Stimulated activated CD4-positive, alpha-beta T cell treated with anti-CD3 and anti-CD28 coated beads, Interleukin-1b, Interleukin-23, amount 100 ng/mL, for 24 hours (primary cell): ENCODE results near the gene FERMT1.
"Not testable (repeated sequence)": the region's sequence is repeated elsewhere in the genome, so short reads cannot be mapped to it uniquely, and the experiment has no call there.

Experiments used
- DNase-seq, 4 experiments: peaks; one replicate each; pipeline ENCODE4 v3.0.0-alpha.2; 2020; ENCODE audit warnings: low read depth in 4 of 4, low spot score in 1 of 4

The FERMT1 gene

DNA sequence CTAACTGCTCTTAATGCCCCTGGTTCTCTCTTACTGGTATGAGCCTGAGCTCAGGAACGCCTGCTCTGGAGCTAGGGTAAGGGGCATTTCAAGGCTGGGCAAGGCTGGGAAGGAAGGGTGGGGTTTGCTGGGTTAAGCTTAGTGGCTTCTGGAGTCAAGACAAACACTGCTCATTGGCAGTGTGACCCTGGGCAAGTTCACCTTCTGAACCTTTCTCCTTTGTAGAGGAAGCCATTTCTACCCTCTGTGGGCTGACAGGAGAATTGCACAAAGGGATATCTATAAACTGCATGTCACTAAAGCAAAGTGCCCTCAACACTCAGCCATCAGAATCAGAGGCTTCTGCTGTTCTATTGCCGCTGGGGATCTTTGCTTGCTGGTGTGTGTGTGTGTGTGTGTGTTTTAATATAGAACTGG lies 48.7 kb downstream of the FERMT1 start:
- DNase-seq: no peak

DNA sequence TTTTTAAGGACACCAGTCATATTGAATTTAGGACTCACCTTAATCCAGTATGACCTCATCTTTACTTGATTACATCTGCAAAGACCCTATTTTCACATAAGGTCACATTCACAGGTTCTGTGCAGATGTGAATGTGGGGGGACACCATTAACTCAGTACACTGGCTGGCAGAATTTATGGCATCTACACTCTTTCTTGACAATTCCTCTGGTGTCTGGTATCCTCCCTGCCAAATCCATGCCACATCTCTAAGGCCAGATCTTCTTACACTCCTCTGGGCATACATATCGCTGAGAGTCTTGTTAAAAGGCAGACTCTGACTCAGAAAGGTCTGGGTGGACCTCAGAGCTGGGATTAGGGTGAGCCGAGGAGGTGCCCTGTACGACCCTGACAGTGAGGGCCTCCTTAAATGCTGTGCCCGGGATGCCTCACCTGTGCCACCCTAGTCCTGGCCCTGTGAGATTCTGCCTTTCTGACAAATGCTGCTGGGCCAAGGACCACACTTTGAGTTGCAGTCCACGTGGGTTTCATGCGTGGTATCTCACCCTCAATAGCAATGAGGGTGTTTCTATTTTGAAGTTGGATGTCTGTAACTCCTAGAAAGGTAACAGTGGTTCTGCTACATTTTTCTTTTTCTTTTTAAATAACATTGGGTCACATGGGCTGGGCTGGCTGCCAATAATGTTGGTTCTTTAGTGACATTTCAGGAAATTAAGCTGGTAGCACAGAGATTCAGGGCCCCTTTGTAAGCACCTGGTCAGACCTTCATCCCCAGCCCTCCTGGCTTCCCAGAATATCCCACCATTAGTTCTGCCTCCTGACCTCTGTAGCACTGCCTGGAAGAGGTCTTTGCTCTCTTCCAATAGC lies 51.8 kb downstream of the FERMT1 start:
- no peak for DNase-seq

DNA sequence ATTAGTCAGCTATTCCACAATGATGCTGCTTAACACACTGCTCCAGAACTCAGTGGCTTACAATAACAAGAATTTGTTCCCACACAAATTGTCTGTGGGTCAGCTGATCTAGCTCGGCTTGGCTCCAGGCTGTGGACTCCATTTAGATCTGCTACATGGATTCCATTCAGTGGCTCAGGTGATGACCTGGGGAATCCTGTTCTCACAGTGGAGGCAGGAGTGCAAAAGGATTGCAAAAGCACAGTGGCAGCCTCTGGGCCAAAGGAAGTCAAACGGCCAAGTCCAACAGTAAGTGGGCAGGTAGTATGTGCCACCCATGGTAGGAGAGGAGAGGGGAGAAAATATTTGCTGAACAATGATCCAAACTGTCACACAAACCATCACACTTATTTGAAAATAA lies 53.2 kb downstream of the FERMT1 start:
- DNase-seq: no peak

DNA sequence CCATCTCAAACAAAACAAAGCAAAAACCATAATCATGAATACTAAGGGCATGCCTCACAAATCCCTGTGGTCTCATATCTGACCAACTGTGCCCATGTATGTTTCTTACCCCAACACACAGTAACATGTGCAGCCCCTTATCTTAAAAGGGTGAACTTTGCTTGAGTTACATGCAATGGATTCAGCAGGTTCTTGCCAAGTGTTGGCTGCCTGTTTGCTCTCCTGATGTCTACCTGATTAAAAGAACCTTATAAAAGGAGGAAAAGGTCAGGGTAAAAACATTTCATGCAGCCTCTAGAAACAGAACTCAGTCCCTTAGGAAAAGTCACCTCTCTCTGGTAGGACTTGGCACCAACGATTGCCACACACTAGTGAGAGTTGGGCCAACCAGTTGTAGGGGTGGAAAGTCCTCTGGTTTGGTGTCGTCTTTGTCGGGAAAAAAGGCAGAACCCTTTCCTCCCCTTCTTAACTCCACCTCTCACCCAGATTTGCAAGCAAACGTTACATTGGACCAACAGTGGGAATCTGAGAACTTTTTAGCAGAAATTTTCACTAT lies 55.0 kb downstream of the FERMT1 start:
- no peak for DNase-seq

DNA sequence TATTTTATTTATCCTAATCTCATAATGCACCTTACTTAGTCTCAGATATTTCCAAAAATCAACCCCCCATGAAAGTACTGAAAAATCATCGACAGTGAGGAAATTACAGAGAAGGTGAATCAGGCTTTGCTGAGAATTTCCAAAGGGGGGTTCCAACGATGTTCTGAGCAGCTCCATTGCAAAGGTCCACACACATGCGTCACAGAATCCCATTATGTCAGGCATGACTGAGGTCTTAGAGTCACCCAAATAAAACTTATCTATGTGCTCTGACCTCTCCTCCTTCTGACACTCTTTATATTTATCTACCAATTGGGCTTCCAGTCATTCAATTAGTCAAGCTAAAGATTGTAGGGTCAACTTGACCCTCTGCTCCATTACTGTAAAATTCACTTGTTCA lies 56.2 kb downstream of the FERMT1 start:
- no peak for DNase-seq

DNA sequence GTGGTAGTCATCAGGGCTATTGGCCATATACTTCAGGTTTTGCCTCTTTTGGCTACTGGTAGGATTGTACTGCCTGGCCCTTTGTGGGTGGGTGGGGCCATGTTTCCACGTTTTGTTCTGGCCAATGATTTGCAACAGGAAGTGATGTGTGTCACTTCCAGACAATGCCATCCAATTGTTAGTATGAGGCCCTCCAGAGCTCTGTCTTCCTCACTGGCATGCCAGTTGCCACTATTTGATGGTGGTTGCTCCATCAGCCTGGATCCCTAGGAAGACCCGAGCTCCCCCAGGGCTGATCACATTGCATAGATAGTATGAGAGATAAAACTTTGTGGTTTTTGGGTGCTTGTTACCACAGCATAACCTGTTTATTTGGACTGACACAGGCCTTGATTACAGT lies 61.3 kb downstream of the FERMT1 start:
- DNase-seq: no peak

DNA sequence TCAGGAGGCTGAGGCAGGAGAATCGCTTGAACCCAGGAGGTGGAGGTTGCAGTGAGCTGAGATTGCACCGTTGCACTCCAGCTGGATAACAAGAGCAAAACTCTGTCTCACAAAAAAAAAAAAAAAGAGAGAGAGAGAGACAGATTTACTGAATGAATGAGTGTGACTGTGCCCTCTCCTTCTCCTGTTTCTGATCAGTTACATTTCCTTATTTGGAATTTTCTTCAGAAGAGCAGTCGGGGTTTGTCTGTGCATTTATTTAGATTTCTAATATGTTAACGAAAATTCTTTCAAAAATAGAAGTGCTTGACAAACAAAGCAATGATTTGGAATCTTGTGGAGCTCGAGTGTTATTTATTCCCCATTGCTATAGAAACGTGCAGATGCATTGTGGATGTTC lies 62.6 kb downstream of the FERMT1 start:
- DNase-seq: no peak

DNA sequence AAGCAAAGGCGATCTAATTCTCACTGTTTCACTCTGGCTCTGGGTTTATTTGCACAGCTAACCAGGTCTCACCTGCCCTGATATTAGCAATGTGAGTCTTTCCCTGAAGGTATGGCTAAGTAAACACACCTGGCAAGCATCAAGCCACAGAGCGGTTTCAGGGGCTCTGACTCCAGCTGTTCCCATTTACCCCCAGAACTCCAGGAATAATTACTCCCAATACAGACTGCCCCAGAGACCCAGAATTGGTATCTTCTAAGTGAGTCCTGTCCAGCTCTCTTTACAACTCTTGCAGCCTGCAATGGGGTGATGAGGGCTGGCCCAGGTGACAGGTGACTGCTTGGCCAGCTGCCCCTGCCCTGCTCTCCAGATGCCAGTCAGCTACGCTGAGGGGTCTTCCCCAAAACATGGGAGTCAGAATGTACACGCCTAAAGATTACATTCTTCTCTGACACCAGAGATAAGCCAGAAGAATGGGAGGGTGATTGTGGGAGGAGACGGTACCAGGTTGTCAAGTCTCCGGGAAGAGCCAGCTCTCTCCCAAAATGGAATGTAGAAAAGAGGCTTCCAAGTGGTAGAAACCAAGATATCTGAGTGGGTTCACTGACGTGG lies 64.0 kb downstream of the FERMT1 start:
- no peak for DNase-seq

DNA sequence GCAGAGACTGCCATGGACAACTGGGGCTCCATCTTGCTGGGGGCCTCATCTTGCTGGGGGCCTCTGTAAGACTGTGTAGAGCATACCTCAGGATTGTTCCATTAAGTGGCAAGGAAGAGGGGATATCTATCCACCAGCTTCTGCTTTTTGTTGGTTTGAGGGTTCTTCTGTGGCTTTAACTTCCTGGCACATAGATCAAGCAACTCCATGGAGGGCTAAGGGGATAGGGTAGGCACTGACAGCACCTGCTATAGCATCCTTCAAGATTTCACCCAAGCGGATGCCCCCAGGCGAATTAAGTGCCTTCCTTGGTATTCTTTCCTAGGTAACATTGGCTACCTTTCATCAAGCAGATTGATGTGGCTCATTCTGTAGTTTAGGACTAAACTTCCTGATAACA lies 65.1 kb downstream of the FERMT1 start:
- DNase-seq: no peak

DNA sequence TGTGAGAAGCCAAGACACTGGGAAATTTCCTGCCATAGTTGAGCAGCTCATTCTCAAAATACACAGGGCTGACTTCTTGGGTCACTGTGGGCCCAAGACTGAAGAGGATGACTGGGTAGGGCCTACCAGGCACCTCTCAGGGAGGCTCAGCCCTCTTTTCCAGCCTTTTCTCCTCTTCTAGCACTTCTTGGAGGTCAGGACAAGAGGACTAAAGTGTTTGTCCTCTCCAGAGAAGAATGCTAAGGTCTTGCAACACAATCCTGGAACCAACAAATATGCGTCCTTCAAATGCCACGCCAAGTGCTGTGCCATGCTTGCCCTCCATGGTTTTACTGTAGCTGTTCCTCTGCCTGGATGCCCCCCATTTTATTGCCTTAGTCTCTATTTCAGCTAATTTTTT lies 65.7 kb downstream of the FERMT1 start:
- DNase-seq: no peak

DNA sequence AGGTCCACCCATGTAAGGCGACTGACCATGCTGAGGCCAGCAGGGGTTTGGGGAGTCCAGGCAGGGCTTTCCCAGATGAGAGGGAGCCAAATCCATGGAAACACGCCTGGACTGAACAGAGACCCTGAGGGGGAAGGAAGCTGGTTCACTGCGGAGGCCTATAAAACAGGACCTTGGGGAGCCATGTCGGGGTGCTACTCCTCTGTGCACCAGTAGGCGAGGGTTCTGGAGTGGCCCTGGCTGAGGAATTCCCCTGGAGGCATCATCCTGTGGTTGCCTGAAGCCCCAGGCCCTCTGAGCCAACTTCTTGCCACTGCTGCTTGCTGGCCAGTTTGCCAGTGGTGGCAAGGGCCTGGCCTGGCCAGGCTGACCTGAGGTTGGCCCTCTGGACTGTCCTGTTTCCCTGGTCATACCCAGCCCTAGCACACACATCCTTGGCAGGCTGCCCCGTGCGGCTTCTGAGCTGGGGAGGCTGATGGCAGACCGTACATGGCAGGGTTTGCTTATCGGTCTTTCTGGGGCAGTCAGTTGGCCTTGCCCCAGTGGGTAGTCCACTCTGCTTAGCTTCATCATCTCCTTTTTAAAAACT lies 66.8 kb downstream of the FERMT1 start:
- no peak for DNase-seq

DNA sequence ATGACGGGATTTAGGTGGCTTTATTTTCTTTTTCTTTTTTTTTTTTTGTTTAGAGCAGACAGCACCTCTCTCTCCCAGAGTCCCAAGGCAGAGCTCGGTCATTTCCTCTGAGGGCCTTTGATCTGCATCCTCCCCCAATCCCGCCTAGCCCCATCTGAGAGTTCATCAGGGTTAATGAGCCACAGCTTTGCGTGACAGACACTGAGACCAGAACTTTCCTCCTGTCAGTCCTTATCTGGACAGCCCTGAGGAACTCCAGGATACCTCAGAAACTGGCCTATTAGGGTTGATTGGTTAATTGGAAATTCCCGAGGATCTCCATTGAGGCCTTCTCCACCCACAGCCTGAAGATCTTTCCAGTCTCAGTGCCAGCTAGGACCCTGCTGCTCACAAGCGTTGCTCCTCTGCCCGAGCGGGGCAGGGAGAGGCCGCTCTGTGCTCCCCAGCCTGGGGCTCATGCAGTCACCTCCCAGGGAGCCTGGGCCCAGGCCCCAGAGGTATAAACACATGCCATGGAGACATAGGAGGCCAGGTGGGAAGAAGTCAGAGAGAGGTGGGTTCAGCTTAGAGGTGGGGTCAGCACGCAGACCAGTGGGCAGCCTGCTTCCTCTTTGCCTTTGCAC lies 67.6 kb downstream of the FERMT1 start:
- no peak for DNase-seq

DNA sequence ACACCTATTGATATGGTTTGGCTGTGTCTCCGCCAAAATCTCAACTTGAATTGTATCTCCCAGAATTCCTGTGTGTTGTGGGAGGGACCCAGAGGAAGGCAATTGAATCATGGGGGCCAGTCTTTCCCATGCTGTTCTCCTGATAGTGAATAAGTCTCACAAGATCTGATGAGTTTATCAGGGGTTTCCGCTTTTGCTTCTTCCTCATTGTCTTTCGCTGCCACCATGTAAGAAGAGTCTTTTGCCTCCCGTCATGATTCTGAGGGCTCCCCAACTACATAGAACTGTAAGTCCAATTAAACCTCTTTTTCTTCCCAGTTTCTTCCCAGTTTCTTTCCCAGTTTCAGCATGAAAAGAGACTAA lies 68.2 kb downstream of the FERMT1 start:
- not testable (repeated sequence) for DNase-seq

DNA sequence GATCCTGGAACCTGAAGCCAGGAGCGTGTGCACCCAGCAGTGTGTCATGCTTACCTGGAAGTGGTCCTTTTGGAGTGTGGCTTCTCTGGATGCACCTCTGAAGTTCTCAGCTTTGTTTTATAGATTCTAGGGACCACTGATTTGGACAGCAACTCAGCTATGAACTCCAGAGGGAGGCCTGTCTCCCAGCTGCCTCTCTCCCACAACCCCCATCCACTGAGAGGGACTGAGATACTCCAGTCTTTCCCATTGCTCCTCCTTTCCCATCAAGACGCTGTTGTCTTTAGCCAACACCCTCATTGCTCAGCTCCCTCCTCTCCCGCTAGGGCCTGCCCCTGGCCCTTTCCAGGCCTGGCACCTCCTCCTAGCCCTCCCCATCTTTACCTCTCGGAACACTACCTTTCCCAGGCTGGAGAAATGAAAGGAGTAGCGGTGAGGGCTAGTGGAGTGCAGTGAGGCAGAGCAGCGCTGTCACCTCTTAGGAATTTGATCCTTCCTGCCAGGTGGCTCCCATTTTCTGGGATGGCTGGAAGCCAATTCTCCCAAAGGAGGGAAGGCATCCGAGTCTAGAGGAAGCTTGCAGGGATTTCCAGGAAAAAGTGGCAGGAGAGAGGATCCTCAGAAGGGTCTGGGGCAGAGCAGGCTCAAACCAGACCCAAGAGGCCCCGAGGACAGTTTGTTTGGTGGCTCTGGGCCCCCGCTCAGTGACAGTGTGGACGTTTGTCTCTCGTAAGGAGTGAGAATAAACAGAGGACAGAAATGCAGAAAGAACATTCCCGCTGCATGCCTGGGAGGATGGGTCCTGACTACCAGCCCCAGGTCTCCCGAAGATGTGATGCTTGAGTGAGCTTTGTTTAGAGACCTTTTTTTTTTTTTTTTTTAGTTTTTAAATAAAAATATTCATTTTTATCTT lies 68.8 kb downstream of the FERMT1 start, which contains the start of gene LRRN4:
Gene LRRN4, minus strand, starts transcription at position 285 of the 913 bp plus-strand sequence. CDS start 1,261 bp downstream, outside the sequence.
- no peak for DNase-seq

DNA sequence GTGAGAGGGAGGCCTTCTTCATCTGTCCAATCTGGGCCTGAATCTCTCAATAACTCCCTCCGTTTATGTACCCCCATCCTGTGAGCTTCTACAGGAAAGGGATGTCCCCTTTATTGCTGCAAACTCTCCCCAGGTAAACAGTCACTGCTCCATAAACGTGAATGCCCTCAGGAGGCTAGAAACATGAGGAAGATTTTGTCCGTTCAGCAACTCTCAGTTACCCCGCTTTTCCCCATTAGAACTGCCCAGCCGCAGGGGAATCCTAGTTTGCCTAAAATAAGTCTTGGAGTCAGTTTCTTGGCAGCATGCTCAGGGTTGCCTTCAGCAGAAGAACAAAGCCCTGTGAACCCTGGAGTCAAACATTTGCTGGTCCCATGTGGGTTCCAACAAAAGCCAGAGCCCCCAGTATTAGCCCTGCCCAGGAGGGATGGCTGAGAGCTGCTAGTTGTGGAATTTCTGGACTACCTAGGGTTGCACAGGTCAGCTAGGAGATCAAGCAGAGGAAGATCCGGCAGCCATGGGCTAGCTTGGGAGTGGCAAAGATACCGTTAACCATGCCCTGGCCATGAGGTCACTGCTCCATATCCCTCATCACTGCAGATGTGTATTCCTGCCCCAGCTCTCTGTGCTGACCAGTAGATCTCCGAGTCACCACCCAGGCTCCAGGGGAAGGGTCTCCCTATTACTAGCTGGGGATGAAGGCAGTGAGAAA lies 69.6 kb downstream of the FERMT1 start:
- no peak for DNase-seq

DNA sequence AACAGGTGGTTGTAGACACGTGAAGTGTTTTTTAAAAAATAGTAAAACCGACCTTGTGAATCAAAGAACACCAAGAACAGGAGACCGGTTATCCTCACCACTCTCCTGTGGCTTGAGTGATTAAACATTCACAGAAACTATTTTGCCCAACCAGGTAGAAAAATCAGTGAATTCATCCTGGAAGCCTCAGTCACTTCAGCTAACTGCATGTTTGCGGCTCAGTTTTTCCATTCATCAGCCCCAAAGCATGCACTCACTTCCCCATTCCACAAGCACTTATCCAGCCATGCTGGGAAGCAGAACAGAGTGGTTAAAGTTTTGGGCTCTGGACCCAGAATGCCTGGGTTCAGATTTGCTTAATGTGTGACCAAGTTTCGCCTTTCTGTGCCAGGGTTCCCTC lies 71.3 kb downstream of the FERMT1 start:
- no peak for DNase-seq

DNA sequence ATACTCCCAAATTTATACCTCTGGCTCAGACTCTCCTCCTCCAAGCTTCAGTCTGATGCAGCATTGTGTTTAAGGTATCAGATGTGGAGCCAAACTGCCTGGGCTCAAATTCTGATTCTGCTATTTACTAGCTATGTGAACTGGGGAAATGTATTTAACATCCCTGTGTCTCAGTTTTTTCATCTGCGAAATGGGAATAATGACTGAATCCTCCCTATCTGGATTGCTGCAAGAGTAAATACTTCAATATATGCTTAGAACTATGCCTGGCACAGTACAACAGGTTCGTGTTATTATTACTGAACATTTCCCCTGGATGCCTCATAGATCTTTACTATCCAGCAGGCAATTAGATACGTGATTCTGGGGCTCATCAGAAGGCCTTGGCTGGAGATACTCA lies 74.4 kb downstream of the FERMT1 start:
- no peak for DNase-seq

DNA sequence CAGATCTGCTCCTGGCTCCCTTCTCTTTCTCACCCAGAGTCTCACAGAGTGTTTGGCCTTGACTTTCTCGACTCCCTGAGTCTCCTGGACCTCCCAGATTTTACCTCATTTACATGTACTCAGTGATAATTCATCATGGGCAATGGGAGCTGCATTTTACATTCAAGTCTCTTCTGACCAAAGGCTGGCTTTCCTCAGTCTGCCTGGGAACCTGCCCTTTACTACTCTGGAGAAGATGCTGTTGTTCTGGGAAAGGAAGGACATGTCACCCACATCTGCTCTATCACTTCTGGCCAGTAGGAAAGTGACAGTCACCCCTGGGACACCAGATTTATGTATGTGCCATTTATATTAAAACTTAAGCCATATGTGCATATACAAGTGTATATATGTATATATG lies 76.4 kb downstream of the FERMT1 start:
- DNase-seq: no peak

DNA sequence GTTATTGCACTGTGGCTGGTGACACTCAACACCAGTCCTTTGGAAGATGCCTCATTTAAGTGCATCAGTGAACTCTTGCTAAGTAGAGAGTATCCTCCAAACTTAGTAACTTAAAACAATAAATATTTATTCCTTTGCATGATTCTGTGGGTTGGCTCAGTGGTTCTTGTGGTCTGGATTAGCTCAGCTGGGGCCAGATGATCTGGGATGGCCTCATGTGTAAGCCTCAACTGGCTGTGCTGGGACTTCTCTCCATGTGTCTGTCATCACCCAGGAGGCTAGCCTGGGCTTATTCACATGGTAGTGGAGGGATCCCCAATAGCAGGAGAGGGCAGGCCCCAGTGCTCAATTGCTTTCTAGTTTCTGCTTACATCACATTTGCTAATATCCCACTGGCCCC lies 77.3 kb downstream of the FERMT1 start:
- DNase-seq: no peak

DNA sequence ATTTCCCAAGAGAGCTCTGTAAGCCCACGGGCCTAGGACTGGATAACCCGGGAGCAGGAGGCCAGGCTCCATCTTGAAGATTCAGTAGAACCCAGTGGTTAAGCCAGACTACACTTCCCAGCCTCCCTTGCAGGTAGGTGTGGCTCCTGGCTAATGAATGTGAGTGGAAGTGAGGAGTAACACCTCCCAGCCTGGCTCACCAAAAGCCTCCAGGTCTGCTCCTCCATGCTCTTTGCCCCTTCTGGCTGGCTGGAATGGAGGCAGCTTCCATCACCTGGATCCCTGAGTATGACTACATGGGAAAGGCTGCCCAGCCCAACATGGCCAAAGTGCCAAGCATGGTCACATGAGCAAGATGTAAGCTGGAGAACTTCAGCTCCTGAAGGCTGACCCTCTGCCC lies 78.7 kb downstream of the FERMT1 start:
- no peak for DNase-seq
